Lung microvascular endothelial cell (primary cell): ENCODE results near the gene METTL9. TPM values are rescaled to one million over a fixed set of nuclear protein-coding genes. Genes with fewer than 3 reads are reported as not detected.
"Not testable (repeated sequence)": the region's sequence is repeated elsewhere in the genome, so short reads cannot be mapped to it uniquely, and the experiment has no call there.

Experiments
- DNase-seq, 2 donors: peaks; one replicate each; pipeline versions ENCODE4 v3.0.0 to v3.0.0-alpha.2; 2010; ENCODE audit warnings: low read depth in 2 of 2
- total RNA-seq: library from RNA; depleted of rRNA; stranded (reverse); fragments of >200 nt; gene quantifications from 2 replicates; pipeline ENCODE4 v1.2.1, GENCODE V29; 2014

METTL9 gene
- total RNA-seq, 1 donor from 2014 or later: 184 TPM

DNA sequence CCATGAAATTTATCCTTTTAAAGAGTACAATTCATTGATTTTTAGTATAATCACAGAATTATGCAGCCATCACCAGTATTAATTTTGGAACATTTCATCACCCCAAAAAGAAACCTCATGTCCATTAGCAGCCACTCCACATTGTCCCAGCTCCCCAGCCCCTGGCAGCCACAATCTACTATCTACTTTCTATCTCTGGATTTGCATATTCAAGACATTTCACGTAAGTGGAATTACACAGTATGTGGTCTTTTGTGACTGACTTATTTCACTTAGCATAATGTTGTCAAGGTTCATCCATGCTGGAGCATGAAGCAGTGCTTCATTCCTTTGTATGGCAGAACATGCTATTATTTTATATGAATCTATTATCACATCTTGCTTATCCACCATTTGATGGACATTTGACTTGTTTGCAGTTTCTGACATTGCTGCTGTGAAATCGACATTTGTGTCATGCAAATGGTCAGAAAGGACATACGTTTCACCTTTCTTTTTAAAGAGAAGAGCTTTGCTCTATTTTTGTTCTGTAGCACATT lies 10.7 kb downstream of the METTL9 start:
- DNase-seq: no peak

DNA sequence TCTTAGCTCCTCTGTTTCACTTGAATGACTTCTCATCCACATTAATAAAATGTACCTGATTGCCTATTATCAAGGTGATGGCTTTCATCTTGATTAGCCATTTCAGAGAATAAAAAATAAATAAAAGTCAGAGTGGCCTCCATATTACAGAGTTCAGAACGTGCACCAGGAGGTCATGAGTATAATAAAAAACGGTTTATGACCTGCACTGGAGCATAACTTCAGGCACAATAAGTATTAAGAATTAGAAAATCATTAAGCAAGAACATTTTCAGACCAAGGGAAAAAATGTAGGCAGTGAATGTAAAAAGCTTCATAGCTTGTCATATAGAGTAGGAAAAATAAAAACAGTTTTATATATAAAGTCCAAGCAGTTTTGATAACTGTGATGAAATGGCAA lies 11.4 kb downstream of the METTL9 start:
- DNase-seq: no peak

DNA sequence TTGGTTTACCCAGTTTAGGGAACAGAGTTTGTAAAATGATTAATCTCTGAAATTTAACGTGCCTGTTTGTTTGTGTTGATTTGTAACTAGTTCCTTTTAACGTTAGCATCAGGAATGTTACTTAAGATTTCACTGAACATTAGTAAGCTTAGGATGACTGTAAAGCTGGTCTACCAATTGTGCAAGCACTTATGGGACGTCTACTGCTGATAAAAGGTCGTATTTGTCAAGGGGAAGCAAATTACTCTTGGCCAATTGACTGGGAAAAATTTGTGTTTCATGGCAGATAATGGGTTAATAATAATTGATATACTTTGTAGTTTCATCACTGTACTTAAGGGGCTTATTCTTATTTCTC lies 11.8 kb downstream of the METTL9 start:
- DNase-seq: no peak

DNA sequence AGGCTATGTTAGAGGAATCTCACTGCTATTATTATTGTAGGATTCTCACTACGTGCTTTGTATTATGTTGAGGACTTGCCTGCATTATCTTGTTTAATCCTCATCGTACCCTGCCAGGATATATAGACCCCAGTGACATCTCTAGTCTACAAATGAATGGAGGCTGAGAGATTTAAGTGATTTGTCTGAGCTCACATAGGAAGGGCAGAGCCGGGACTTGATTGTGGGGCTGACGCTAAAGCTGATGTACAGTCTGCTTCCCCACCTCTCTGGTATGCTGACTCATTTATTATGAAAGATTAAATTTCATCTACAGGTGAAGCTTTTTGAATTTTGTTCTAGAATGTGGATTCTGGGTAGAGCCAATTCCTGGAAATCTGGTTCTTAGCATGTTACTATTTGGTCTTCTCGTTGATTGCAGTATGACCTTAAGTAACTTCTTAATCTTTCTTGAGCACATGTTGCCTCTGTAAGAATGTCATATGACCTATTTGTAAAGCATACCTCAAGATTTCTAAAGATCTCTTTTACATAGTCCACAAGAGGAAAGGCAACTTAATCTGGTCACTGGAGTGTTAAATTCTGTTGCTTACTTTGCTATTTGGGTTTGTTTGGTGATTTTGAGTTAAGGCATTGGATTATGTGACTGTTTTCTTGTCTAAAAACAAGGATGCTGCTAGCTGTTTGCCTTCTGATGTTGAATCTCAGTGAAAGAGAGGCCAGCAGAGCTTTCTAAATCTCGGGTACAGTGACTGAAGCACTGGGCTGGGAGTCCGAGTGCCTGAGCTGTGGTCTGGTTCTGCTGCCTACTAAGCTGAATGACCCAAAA lies 12.4 kb downstream of the METTL9 start:
- peak in 1 of 2 donors; percentile 7 for DNase-seq

DNA sequence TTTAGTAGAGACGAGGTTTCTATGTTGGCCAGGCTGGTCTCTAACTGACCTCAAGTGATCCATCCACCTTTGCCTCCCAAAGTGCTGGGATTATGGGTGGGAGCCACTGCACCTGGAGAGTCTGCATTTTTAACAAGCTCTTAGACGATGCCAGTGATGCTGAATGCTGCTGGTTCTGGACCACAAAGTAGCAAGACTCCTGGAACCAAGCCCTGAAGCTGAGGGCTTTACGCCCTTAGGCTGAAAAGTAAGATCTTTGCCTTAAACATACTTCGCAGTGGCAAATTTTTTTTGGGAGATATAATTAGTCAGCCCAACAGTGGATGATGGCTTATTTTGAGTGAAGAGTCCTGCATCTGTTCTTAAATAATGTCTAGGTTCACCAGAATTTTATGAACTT lies 14.0 kb downstream of the METTL9 start:
- no peak for DNase-seq

DNA sequence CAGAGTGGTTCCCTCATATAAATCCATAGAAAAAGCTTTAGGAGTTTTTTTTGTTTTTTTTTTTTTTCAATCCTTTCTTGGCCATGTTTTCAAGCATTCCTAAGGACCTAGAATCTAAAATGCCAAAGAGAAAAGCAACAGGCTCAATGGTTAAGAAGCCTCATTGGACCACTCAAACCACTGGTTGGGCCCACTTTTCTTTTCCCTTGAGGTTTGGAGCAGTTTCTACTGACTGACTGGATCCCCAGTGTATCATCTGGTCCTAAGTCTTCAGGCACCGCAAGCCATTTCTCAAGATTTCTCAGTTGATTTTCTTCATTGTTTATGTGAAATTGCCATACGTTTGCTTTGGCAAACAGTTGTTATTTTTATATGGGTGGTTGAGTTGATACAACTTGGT lies 14.4 kb downstream of the METTL9 start:
- no peak for DNase-seq

DNA sequence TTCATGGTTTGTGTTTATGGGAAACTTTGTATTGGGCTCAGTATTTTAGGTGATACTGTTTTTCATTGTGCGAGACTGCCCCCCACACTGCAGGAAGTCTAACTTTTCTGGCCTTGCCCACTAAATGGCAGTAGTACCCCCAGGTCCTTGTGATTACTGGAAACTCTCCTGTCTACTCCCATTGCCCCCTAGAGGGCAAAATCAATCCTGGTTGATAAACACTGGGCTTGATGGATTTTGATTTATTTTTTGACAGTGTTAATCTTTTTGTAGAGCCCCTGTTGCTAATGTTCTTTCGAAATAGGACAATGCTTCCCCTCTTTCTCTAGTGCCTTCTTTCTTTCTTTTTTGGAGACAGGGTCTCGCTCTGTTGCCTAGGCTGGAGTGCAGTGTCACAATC lies 15.5 kb downstream of the METTL9 start:
- DNase-seq: no peak

DNA sequence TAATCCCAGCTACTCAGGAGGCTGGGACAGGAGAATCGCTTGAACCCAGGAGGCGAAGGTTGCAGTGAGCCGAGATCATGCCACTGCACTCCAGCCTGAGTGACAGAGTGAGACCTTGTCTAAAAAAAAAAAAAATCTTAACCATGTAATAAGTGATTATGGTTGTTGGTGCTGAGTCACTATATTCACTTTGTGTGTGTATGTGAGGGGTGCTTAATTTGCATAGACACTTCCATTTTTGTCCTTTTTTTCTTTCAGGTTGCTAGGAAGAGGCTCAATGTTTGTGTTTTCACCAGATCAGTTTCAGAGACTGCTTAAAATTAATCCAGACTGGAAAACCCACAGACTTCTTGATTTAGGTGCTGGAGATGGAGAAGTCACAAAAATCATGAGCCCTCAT lies 18.2 kb downstream of the METTL9 start:
- no peak for DNase-seq

DNA sequence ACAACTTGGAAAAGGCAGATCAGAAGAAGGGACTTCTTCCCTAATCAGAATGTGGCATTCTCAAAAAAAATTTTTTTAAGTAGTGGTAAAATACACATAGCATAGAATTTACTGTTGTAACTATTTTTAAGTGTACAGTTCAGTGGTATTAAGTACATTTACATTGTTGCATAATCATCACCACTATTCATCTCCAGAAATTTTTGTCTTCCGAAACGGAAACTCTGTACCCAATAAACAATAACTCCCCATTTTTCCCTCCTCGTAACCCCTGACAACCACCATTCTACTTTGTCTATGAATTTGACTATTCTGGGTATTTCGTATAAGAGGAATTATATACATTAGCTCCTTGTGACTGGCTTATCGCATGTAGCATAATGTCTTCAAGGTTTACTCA lies 18.9 kb downstream of the METTL9 start:
- no peak for DNase-seq

DNA sequence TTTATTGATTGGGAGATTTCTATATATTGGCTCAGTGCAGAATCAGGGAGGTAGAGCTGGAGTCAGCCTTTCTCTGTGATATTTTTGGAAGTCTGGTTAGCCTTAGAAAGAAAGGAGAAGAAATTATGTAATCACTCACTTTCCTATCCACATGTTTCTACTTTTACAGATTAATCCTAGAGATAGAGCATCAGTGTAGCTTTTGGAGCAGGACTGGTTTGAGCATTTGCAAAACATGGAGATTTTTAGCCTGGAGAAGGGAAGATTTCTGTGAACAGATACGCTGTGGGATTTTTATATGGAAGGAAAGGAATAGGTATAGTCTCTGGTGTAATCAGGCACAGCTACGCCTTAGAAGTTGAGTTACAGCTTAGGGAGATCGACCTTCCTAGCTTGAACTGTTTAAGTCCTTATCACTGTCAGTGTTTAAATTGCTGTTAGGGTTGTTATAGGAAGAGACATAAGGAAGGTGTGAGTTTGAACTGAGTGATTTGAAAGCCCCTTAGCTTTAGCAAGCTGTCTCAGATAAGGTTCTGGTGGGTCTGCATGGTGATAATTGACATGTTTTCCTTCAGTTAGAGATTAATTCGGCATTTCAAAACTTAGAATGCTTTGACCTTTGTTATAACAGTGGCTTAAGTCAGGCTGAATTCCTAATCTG lies 20.5 kb downstream of the METTL9 start:
- DNase-seq: no peak

DNA sequence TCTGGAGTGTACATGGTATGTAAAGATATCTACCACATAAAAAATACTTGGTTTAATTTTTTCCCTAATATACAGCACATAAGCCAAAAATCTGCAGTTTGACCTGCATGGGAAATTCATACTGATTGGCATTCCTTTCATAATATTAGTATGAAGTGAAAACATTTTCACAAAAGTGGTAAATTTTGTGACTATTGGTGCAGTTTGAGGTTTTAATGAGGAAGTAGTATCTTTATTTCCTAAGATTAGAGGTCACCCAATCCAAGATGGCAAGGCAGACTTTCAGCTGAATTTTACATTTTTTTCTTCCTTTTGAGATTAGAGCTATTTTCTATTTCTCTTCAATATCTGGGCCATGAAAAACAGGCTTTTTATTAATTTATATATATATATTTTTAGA lies 21.2 kb downstream of the METTL9 start:
- no peak for DNase-seq

DNA sequence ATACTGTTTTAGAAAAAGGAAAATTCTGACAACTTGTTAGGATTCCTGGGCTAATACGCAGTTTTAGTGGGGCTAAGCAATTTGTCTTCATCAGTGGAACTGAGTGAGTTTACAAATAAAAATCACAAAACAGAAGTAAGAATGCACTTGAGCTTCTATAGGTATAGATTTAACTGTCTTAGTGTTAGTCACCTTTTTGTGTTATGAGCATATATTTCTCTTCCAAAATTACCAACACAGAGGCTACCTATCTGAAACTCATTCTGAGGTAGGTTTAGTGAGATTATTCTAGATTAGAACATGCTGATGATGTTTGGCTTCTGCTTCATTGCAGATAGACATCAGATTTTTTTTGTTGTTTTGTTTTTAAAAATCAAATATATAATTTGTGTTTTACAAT lies 23.2 kb downstream of the METTL9 start:
- no peak for DNase-seq

DNA sequence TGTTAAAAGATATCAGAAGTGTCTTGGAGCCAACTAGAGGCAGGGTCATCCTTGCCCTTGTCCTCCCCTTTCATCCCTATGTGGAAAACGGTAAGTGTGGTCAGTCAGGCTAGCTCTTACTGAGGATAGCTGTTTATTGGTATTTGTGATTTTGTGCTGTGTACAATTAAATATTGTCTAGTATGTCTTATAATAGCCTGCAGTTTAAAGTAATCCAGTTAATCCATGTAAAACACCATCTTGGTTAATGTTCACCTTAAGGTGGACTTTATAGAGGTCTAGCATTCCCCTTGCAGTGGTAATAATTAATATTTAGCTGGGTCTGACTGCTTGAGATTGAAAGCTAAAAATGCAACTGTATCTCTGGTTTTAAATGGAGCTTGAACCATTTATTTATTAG lies 25.6 kb downstream of the METTL9 start:
- DNase-seq: no peak

DNA sequence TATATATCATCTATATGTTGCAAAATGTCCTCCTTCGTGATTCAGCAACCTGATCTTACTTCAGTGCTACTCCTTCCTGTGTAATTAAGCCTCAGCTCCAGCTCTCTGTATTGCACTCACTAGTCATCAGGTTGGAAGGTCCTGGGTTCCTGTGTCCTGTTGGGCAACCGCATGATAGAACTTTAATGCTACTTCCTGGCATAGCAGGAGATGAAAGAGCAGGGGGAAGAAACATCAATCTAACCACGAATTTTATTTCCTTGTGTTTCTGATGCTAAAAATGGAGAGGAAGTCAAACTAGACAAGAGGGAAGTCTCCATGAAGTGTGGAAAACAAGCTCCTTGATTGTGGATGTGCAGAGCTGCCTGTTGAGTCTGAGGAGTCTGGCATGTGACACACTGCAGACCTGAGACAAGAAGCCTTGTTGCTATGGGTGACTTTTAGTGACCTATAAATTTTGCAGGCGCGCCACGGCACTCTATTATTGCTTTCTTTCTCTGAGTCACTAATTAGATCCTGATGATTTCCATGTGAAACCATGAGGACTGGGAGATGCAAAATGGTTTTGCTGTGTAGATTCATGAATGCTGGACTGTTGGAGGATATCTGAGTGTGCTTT lies 27.4 kb downstream of the METTL9 start:
- DNase-seq: peak; percentile 62 to 91

DNA sequence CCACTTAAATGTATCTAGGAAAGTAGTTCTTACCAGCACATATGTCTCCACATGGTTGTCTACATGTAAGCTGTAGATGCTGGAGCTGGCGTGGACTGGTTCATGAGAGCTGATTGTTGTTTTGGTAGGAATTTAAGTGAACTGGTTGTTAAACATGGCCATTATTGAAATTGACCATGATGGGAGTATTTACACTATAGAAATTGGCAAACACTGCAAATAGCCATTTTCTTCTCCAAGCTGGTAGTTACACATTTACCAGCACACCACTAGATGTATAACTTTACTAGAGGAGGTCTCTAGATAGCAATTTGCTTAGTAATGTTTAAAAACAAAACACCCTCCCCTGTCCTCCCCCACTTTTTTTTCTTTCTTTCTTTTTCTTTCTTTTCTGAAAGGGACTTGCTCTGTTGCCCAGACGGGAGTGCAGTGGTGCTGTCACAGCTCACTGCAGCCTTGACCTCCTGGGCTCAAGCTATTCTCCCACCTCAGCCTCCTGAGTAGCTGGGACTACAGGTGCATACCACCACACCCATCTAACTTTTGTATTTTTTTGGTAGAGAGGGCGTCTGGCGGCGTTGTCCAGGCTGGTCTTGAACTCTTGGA lies 28.8 kb downstream of the METTL9 start:
- no peak for DNase-seq

DNA sequence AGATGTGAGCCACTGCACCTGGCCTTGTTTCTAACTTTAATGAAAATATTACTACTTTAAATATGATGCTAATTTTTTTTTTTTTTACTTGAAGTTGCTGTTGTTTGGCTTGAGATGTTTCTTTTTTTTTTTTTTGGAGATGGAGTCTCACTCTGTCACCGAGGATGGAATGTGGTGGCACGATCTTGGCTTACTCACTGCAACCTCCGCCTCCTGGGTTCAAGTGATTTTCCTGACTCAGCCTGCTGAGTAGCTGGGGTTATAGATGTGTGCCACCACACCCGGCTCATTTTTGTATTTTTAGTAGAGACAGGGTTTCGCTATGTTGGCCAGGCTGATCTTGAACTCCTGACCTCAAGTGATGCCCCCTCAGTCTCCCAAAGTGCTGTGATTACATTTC lies 29.4 kb downstream of the METTL9 start:
- peak in 1 of 2 donors; percentile 31 for DNase-seq

DNA sequence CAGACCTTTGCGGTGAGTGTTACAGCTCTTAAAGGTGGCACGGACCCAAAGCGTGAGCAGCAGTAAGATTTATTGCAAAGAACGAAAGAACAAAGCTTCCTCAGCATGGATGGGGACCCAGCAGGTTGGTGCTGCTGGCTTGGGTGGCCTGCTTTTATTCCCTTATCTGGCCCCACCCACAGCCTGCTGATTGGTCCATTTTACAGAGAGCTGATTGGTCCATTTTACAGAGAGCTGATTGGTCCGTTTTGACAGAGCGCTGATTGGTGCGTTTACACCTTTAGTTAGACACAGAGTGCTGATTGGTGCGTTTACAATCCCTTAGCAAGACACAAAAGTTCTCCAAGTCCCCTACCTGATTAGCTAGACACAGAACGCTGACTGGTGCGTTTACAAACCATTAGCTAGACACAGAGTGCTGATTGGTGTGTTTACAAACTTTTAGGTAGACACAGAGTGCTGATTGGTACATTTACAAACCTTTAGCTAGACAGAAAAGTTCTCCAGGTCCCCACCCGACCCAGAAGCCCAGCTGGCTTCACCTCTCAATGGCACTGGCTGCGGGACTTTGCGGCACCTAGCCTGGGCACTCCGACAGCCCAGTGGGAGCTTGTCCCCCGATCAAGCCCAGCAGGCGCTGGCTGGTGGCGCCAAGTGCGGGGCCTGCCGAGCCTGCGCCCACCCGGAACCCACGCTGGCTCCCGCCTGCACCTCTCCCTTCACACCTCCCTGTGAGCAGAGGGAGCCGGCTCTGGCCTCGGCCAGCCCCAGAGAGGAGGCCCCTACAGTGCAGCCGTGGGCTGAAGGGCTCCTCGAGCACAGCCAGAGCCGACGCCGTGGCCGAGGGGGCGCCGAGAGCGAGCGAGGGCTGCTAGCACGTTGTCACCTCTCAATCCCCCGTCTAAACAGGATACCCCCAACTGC lies 30.5 kb downstream of the METTL9 start:
- not testable (repeated sequence) for DNase-seq

DNA sequence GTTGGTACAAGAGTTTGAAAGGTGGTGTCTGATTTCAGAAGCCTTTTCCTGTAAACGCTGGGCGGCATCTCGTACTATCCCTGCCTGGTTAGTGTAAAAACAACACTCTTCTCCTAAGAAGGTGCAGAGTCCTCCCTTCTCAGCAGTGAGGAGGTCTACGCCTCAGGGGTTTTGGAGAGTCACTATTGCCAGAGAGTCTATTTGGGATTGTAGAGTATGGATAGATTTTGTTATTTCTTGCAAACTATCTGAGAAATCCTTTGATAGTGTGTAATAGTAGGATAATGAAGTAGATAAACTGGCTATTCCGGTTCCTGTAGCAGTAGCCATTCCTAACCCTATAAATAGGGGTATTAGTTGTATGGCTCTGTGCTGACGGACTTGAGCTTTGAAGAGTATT lies 31.5 kb downstream of the METTL9 start:
- not testable (repeated sequence) for DNase-seq

DNA sequence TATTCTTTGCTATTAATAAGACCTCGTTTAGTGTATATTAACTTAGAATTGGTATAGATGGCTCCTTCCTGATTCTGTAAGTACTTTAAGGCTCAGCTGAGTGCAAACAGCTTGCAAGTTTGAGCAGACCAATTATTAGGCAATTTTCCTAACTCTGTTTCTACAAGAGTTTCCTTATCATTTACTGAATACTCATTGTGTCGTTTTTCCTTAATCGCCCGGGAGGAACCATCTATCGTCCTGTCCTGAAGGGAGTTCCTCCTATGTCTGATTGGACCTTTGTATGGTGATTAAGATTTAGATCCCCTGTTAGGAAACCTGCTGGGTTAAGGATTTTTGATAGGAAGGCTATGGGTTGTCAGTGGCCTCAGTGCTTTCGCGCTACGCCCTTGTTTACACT lies 32.0 kb downstream of the METTL9 start:
- not testable (repeated sequence) for DNase-seq

DNA sequence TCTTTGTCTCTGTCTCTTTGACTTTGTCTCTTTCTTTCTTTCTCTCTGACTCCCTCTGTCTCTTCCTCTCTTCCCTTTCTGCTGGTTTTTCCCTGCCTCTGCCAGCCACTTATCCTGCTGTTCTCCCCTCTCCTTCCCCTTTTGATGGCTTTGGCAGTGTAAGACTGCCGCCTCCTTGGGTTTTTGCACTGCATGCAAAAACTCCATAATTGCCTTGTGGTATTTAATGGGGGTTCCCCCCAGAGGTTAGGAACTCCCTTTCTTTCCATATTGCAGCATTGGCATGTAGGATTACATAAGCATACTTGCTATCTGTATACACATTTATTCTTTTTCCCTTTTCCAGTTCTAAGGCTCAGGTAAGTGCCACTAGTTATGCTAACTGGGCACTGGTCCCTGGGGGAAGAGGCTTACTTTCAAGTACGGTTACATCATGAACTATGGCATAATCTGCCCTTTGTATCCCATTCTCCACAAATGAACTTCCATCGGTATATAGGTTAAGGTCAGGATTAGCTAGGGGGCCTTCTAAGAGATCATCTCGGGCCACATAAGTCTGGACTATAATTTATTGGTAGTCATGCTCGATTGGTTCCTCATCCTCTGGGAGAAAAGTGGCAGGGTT lies 32.7 kb downstream of the METTL9 start:
- DNase-seq: not testable (repeated sequence)

DNA sequence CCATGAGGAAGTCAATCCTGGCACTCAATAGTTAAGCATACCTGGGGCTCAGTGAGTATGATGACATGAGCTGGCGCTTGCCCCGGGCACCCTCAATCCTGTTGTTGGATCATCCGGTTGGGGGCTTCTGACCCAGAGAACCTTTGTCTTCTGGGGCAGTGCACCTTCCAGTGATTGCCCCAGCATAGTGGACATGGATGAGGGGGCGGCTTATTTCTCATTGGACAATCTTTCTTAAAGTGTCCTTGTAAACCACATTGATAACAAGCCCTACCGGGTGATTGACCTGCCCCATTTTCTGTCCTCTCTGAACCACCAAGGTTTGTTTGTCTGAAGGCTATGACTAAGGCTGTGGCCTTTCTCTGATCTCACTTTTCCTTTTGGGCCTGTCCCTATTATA lies 34.8 kb downstream of the METTL9 start:
- no peak for DNase-seq
